Superior temporal gyrus (tissue), 1 donor: ENCODE data around the gene SCO2.

ENCODE experiments used
- DNase-seq: peaks from one replicate; pipeline ENCODE4 v3.0.0-alpha.2; 2016; ENCODE audit errors: extremely low spot score

SCO2 gene

GRCh38 chr22:50525104-50525857 is at the start of gene SCO2:
Gene SCO2 (minus strand): TSS chr22:50525598. CDS start chr22:50524411, 1,187 bp downstream.
- DNase-seq: peak; percentile 97

GRCh38 chr22:50574383-50574755 is 49.0 kb upstream of the SCO2 start:
- no peak for DNase-seq

- DNase-seq: no peak
These were observed 48.3 kb upstream of the SCO2 start for GRCh38 chr22:50573491-50574382.

- no peak for DNase-seq
These were observed 47.6 kb upstream of the SCO2 start for GRCh38 chr22:50572965-50573364.

GRCh38 chr22:50571264-50572175 is 46.1 kb upstream of the SCO2 start:
- DNase-seq: no peak

- no peak for DNase-seq
These were observed 45.5 kb upstream of the SCO2 start for GRCh38 chr22:50570861-50571260.

GRCh38 chr22:50569896-50570535 is 44.6 kb upstream of the SCO2 start:
- DNase-seq: no peak

- no peak for DNase-seq
These were observed 43.7 kb upstream of the SCO2 start for GRCh38 chr22:50569041-50569459.

- no peak for DNase-seq
These were observed 43.2 kb upstream of the SCO2 start for GRCh38 chr22:50568626-50569025.

GRCh38 chr22:50567721-50568252 is 42.4 kb upstream of the SCO2 start:
- DNase-seq: no peak

GRCh38 chr22:50564289-50564688 is 38.9 kb upstream of the SCO2 start:
- no peak for DNase-seq

GRCh38 chr22:50563413-50564160 is 38.2 kb upstream of the SCO2 start:
- DNase-seq: peak; percentile 41

- DNase-seq: peak; percentile 97
These were observed 37.4 kb upstream of the SCO2 start, which contains the start of gene SYCE3 for GRCh38 chr22:50562523-50563412. Gene SYCE3 (minus strand): TSS chr22:50562919. CDS start chr22:50556405, 6,514 bp downstream.

- DNase-seq: no peak
These were observed 36.3 kb upstream of the SCO2 start for GRCh38 chr22:50561401-50562358.

- no peak for DNase-seq
These were observed 34.6 kb upstream of the SCO2 start for GRCh38 chr22:50560034-50560433.

- DNase-seq: no peak
These were observed 31.3 kb upstream of the SCO2 start for GRCh38 chr22:50556703-50557102.

- DNase-seq: no peak
These were observed 27.9 kb upstream of the SCO2 start for GRCh38 chr22:50553310-50553709.

GRCh38 chr22:50551160-50551752 is 25.9 kb upstream of the SCO2 start:
- no peak for DNase-seq
